Measurements from ENCODE around the gene GALNTL6. TPM values are rescaled to one million over a fixed set of nuclear protein-coding genes. Genes with fewer than 3 reads are reported as not detected.

The GALNTL6 gene
- polyA plus RNA-seq, 1 donor from 2014 or later, result 14.9 TPM

DNA sequence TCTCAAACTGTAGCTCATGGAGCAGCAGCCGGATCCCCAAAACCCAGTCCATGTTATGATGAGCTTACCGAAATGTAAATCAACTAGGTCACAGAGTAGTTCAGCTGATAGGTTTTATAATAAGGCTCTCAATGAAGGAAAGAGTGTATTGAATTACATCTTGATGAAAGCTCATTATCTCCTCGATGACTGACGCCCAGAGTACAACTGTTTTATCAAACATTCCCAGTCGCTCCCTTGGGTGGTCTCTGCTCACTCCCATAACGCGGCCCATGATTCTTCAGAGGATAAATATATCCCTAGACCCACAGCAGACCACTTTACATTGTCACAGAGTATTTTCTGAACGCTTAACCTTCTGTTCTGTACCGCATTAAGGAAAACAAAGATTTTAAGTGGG, 903.1 kb downstream of the GALNTL6 start:
- Histone ChIP-seq H3K27ac (ENCODE audit: low read length) (no peak overlapping the region), H3K36me3 (ENCODE audit: insufficient read depth, low read length) (no peaks in the 10 kb centered on the region), H2AFZ (ENCODE audit: low read depth, low read length) (no peak overlapping the region), H4K20me1 (ENCODE audit: insufficient read depth) (no peaks in the 10 kb centered on the region), H3K79me2 (replicated peaks; ENCODE audit: insufficient read depth, low read length) (no peaks in the 10 kb centered on the region), H3F3A (ENCODE audit: insufficient read depth, low read length, poor library complexity, severe bottlenecking) (no peaks in the 10 kb centered on the region), H3K9me2 (ENCODE audit: insufficient read depth, low read length) (no peaks in the 10 kb centered on the region), H3K9me3 (ENCODE audit: low read length) (no peaks in the 10 kb centered on the region), H3K4me2 (ENCODE audit: low read length) (no peak overlapping the region), H3K4me3 (ENCODE audit: low read length) (no peak overlapping the region), H3K27me3 (ENCODE audit: insufficient read depth, low read depth, low read length) (no peaks in the 10 kb centered on the region), H3K9ac (ENCODE audit: low read length) (no peak overlapping the region)
- TF ChIP-seq, protein P1, sequence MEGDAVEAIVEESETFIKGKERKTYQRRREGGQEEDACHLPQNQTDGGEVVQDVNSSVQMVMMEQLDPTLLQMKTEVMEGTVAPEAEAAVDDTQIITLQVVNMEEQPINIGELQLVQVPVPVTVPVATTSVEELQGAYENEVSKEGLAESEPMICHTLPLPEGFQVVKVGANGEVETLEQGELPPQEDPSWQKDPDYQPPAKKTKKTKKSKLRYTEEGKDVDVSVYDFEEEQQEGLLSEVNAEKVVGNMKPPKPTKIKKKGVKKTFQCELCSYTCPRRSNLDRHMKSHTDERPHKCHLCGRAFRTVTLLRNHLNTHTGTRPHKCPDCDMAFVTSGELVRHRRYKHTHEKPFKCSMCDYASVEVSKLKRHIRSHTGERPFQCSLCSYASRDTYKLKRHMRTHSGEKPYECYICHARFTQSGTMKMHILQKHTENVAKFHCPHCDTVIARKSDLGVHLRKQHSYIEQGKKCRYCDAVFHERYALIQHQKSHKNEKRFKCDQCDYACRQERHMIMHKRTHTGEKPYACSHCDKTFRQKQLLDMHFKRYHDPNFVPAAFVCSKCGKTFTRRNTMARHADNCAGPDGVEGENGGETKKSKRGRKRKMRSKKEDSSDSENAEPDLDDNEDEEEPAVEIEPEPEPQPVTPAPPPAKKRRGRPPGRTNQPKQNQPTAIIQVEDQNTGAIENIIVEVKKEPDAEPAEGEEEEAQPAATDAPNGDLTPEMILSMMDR (IDR thresholded peaks at IDR 0.05; ENCODE audit: poor library complexity, severe bottlenecking), result no peak
- TF ChIP-seq EZH2 (IDR thresholded peaks at IDR 0.05; ENCODE audit: borderline replicate concordance, insufficient read depth, low read length, poor library complexity, severe bottlenecking) (no peak), TAF1 (IDR thresholded peaks at IDR 0.05; ENCODE audit: low read depth) (no peak), RAD21 (conservative IDR thresholded peaks at IDR 0.05) (no peak), SMC3 (conservative IDR thresholded peaks at IDR 0.05; ENCODE audit: poor library complexity) (no peak), POLR2AphosphoS5 (IDR thresholded peaks at IDR 0.05) (no peak), MXI1 (conservative IDR thresholded peaks at IDR 0.05; ENCODE audit: poor library complexity, severe bottlenecking) (no peak)
- TF ChIP-seq, protein P2, sequence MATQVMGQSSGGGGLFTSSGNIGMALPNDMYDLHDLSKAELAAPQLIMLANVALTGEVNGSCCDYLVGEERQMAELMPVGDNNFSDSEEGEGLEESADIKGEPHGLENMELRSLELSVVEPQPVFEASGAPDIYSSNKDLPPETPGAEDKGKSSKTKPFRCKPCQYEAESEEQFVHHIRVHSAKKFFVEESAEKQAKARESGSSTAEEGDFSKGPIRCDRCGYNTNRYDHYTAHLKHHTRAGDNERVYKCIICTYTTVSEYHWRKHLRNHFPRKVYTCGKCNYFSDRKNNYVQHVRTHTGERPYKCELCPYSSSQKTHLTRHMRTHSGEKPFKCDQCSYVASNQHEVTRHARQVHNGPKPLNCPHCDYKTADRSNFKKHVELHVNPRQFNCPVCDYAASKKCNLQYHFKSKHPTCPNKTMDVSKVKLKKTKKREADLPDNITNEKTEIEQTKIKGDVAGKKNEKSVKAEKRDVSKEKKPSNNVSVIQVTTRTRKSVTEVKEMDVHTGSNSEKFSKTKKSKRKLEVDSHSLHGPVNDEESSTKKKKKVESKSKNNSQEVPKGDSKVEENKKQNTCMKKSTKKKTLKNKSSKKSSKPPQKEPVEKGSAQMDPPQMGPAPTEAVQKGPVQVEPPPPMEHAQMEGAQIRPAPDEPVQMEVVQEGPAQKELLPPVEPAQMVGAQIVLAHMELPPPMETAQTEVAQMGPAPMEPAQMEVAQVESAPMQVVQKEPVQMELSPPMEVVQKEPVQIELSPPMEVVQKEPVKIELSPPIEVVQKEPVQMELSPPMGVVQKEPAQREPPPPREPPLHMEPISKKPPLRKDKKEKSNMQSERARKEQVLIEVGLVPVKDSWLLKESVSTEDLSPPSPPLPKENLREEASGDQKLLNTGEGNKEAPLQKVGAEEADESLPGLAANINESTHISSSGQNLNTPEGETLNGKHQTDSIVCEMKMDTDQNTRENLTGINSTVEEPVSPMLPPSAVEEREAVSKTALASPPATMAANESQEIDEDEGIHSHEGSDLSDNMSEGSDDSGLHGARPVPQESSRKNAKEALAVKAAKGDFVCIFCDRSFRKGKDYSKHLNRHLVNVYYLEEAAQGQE (IDR thresholded peaks at IDR 0.05; ENCODE audit: borderline replicate concordance), result no peak

DNA sequence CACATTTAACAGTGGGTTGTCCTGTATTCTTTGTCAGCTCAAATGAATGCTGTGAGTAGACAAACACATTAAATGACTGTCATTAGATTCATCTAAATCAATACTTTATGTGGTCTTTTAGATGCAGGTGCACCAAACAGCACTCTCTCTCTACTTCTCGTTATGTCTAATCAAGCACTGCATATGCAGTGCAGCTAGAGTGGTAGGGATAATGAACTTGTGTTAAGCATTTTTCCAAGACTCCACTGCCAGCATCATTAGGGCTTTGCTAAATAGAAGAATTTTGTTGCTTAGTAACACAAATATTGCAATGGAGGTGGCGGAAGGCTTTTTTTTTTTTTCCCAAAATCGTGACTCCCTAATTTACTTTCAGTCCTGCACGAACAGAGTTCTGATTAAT, 908.5 kb downstream of the GALNTL6 start:
- H3K4me2 ChIP-seq (ENCODE audit: low read length), result no peak overlapping the region
- no peak overlapping the region for H3K4me3 ChIP-seq (ENCODE audit: low read length)
- H3K79me2 ChIP-seq (replicated peaks; ENCODE audit: insufficient read depth, low read length), result no peaks in the 10 kb centered on the region
- H3K9me2 ChIP-seq (ENCODE audit: insufficient read depth, low read length), result no peaks in the 10 kb centered on the region
- H3K27me3 ChIP-seq (ENCODE audit: insufficient read depth, low read depth, low read length), result no peaks in the 10 kb centered on the region
- no peak overlapping the region for H3K27ac ChIP-seq (ENCODE audit: low read length)
- H3F3A ChIP-seq (ENCODE audit: insufficient read depth, low read length, poor library complexity, severe bottlenecking), result no peaks in the 10 kb centered on the region
- H3K9me3 ChIP-seq (ENCODE audit: low read length), result no peaks in the 10 kb centered on the region
- TF ChIP-seq, protein P1 (IDR thresholded peaks at IDR 0.05; ENCODE audit: poor library complexity, severe bottlenecking), result no peak
- no peak for TF ChIP-seq POLR2AphosphoS5 (IDR thresholded peaks at IDR 0.05)
- no peak for TF ChIP-seq EP300 (conservative IDR thresholded peaks at IDR 0.05; ENCODE audit: poor library complexity, severe bottlenecking)
- no peak for TF ChIP-seq MXI1 (conservative IDR thresholded peaks at IDR 0.05; ENCODE audit: poor library complexity, severe bottlenecking)
- TF ChIP-seq RAD21 (conservative IDR thresholded peaks at IDR 0.05), result no peak
- no peak for TF ChIP-seq EZH2 (IDR thresholded peaks at IDR 0.05; ENCODE audit: borderline replicate concordance, insufficient read depth, low read length, poor library complexity, severe bottlenecking)
- TF ChIP-seq, protein P2 (IDR thresholded peaks at IDR 0.05; ENCODE audit: borderline replicate concordance), result no peak
- no peak for TF ChIP-seq SMC3 (conservative IDR thresholded peaks at IDR 0.05; ENCODE audit: poor library complexity)
- no peak for TF ChIP-seq TAF1 (IDR thresholded peaks at IDR 0.05; ENCODE audit: low read depth)
- H3K36me3 ChIP-seq (ENCODE audit: insufficient read depth, low read length), result no peaks in the 10 kb centered on the region
- no peak overlapping the region for H3K9ac ChIP-seq (ENCODE audit: low read length)
- no peaks in the 10 kb centered on the region for H4K20me1 ChIP-seq (ENCODE audit: insufficient read depth)
- no peak overlapping the region for H2AFZ ChIP-seq (ENCODE audit: low read depth, low read length)
